Measurements from ENCODE around the gene ZNF423.

The ZNF423 gene

DNA sequence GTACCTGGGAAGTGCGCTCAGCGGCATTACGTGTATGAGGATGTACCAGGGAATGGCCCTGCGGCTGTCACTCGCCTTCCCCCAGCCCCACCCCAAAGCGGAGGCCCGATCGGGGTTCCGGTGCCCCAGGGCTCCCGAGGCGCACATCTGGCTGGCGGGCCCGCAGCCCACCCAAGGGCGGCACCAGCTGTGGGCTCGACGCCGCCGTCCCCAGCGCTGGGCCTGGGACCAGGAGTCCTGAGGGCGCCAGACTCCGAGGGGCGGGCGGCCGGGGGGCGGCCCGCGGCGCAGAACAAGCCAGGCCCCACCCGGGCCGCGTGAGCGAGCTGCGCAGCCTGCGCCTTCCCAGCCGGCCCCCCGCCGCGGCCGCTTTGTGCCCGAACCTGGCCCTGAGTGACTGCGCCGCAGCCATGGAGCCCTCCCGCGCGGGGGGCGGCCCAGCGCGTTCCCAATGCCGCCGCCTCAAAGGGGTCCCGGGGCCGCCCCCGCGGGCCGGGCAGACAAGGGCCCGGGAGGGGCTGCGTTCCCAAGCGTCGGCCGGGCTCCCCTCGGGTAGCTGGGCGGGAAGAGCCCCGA, 17.4 kb downstream of the ZNF423 start:
- no peak for DNase-seq (ENCODE audit: low read depth)
- TF ChIP-seq, protein P1, sequence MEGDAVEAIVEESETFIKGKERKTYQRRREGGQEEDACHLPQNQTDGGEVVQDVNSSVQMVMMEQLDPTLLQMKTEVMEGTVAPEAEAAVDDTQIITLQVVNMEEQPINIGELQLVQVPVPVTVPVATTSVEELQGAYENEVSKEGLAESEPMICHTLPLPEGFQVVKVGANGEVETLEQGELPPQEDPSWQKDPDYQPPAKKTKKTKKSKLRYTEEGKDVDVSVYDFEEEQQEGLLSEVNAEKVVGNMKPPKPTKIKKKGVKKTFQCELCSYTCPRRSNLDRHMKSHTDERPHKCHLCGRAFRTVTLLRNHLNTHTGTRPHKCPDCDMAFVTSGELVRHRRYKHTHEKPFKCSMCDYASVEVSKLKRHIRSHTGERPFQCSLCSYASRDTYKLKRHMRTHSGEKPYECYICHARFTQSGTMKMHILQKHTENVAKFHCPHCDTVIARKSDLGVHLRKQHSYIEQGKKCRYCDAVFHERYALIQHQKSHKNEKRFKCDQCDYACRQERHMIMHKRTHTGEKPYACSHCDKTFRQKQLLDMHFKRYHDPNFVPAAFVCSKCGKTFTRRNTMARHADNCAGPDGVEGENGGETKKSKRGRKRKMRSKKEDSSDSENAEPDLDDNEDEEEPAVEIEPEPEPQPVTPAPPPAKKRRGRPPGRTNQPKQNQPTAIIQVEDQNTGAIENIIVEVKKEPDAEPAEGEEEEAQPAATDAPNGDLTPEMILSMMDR (IDR thresholded peaks at IDR 0.05; ENCODE audit: insufficient read depth, low read depth, low read length, missing control alignments), result no peak
- no peak overlapping the region for H3K4me3 ChIP-seq (ENCODE audit: low read length)

GRCh38 chr16:49837688-49838410, 18.1 kb downstream of the ZNF423 start:
- no peak for DNase-seq (ENCODE audit: low read depth)
- H3K4me3 ChIP-seq (ENCODE audit: low read length), result no peak overlapping the region
- TF ChIP-seq, protein P1 (IDR thresholded peaks at IDR 0.05; ENCODE audit: insufficient read depth, low read depth, low read length, missing control alignments), result no peak

DNA sequence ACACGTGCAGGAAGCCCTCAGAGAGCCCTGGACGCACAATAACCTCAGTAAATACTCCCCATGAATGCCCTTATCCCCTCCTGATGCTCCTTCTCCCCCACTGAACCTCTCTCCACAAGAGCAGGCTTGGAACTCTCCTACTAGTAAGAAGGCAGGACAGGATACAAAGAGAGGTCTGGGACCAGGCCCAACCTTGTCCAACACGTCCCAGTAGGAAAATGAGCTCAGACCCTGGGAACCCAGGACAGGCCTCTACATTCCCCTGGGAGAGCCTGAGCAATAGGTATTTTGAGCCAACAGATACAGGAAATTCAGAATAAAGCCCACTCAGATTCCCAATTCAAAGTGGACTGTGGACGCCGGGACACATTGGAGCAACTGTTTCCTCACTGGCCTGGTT, 19.2 kb downstream of the ZNF423 start:
- TF ChIP-seq, protein P1 (IDR thresholded peaks at IDR 0.05; ENCODE audit: insufficient read depth, low read depth, low read length, missing control alignments), result no peak
- no peak for DNase-seq (ENCODE audit: low read depth)
- no peak overlapping the region for H3K4me3 ChIP-seq (ENCODE audit: low read length)

DNA sequence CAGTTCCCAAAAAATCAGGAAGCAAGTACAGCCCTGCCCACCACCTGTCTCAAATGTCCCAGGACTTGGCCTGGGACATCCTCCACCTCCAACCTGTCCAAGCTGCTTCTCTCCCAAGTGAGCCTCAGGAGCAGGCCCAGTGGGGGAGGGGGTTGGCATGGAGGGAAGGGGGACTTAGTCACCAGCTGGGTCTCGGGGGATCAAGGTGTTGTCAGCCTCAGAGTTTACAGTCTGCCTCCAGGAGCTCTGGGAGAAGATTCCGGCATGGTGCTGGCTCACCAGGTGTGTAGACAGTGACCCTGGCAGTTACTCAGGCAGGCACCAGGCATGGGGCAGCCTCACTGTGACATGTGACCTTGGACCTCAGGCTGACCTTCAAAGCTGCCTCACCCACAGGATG, 19.7 kb downstream of the ZNF423 start:
- no peak overlapping the region for H3K4me3 ChIP-seq (ENCODE audit: low read length)
- TF ChIP-seq, protein P1 (IDR thresholded peaks at IDR 0.05; ENCODE audit: insufficient read depth, low read depth, low read length, missing control alignments), result no peak
- no peak for DNase-seq (ENCODE audit: low read depth)

- DNase-seq (ENCODE audit: low read depth), result no peak
- TF ChIP-seq, protein P1 (IDR thresholded peaks at IDR 0.05; ENCODE audit: insufficient read depth, low read depth, low read length, missing control alignments), result no peak
- H3K4me3 ChIP-seq (ENCODE audit: low read length), result no peak overlapping the region
Measured at GRCh38 chr16:49835161-49835777, 20.6 kb downstream of the ZNF423 start.

DNA sequence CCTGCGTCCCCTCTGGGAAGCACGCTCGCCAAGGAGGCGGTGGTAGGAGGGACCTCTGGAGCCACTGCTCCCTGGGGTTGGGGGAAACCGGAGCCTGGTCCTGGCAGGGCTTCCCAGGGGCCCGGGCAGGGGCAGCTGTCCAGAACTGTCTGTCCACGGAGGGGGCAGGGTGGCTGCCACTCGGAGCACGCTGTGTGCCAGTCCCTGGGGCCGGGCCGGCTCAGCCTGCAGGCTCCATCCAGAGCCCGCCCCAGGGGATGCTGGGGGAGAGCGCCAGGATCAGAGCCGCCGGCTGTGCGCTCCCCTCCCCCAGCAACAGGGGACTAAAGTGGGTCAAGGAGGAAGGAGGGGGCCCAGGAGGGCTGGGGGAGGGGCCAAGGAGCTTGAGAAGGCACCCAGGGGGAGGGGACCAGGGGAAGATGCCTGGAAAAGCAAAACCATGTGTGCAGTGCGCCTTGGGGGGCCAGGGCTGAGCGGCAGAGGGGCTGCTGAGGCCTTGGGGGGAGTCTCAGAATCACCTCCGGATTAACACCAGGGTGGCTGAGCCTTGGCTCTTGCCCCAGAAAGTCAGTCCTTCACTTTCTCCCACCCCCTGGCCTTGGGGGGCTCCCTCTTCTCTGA, 21.3 kb downstream of the ZNF423 start:
- no peak for DNase-seq (ENCODE audit: low read depth)
- H3K4me3 ChIP-seq (ENCODE audit: low read length), result no peak overlapping the region
- TF ChIP-seq, protein P1 (IDR thresholded peaks at IDR 0.05; ENCODE audit: insufficient read depth, low read depth, low read length, missing control alignments), result no peak
